GM18517 (cell line): ENCODE results near the gene TRAPPC6A.

ENCODE experiments used
- ATAC-seq: cut with Tn5 transposase; IDR thresholded peaks from one replicate; pipeline ENCODE4 v1.9.1; 2021; ENCODE audit warnings: mild to moderate bottlenecking, moderate library complexity; ENCODE audit not compliant: unreplicated experiment

TRAPPC6A gene

DNA sequence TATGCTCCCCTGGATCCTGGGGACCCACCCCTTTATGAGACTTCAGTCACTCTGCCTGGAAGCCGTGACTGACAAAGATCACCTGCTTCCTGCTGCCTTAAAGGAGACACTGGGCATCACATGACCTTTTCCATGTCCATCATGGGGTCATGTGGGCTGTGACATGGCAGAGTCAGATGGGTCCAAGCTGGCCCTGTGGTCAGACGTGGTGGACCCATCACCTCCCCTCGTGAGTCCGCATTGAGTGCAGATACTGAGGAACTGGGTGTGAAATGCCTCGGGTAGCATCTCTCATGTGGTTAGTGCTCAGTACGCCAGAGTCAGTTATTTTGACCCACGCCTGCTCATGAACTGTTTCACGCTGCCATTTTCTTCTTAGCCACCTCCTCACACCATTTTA, 44.4 kb downstream of the TRAPPC6A start:
- ATAC-seq, result no peak

- ATAC-seq, result no peak
Measured at GRCh38 chr19:45130888-45131615, 47.0 kb downstream of the TRAPPC6A start.

GRCh38 chr19:45130236-45130635, 47.8 kb downstream of the TRAPPC6A start:
- ATAC-seq, result no peak

- no peak for ATAC-seq
Measured at GRCh38 chr19:45128806-45129205, 49.2 kb downstream of the TRAPPC6A start.

DNA sequence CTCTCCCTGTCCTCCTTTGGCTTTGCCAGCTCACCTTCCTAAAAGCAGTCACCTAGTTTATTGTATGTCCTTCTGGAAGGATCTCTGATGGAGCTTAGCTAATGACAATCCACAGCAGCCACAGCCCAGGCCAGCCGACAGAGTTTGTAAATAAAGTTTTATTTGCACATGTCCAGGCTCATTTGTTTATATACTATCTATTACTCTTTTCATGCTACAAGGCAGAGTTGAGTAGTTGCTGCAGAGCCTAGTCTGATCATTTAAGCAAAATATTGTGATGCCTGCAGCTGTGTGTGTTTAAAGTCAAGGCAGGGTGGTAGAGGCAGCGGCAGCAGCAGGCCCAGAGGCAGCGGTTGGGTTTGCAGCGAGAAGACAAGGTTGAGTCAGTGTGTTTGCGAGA, 49.9 kb downstream of the TRAPPC6A start:
- no peak for ATAC-seq

GRCh38 chr19:45126654-45127053, 51.4 kb downstream of the TRAPPC6A start:
- ATAC-seq, result no peak

DNA sequence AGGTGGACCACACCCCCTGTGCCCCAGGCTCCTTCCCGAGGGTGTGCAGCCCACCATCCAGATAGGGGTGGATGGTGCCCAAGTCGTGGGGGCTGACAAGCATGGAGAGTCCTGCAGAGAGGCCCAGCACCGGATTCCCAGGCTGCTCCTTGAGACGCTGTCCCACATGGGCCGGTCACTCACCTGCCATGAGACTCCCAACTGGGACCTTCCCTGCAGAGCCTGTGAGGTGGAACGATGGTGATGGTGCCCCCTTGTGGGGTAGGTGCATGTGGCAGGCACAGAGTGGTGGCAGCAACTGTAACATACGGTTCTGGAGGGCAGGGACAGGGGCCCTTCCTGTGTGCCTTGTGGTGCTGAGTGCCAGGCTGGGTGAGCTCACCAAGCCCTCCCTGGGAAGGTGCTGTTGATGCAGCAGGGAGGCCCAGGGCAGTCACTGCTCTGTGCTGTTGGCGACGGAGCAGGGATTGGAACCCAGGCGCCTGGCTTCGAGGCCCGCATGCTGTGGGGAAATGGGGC, 52.0 kb downstream of the TRAPPC6A start:
- no peak for ATAC-seq

DNA sequence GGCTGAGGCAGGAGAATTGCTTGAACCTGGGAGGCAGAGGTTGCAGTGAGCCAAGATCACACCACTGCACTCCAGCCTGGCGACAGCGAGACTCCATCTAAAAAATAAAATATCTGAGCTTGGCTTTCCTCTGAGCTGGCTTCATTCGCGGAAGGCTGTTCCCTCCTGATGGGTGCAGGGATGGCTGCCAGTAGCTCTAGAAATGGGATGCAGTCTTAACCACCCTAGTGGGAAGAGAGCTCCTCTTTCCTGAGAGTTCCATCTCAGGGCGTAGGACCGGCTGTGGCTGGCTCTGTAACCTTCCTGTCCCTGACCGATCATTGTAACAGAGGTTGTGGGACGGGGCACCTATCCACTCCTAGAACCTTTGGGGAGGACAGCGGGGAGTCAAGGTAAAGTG, 52.7 kb downstream of the TRAPPC6A start:
- no peak for ATAC-seq

- ATAC-seq, result no peak
Measured at GRCh38 chr19:45124021-45124420, 54.0 kb downstream of the TRAPPC6A start.

- ATAC-seq, result no peak
Measured at GRCh38 chr19:45123440-45123850, 54.6 kb downstream of the TRAPPC6A start.

DNA sequence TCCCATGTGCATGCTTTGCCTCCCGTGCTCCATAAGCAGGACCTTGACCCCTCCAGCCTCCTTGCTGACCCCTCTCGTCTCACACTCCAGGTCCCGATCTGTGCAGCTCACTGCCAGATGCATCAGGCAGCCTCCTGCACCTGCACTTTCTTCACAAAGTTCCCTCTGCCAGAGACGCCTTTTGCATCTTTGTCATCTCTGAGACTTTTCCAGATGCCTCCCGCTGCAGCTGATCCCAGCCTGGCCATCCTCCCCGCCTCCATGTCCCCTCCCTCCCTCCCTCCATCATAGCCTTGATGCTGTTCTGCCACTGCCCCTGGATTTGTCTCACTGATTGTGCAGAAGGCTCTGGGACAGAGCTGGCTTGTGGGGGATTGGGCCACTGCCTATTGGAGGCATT, 55.2 kb downstream of the TRAPPC6A start:
- no peak for ATAC-seq

DNA sequence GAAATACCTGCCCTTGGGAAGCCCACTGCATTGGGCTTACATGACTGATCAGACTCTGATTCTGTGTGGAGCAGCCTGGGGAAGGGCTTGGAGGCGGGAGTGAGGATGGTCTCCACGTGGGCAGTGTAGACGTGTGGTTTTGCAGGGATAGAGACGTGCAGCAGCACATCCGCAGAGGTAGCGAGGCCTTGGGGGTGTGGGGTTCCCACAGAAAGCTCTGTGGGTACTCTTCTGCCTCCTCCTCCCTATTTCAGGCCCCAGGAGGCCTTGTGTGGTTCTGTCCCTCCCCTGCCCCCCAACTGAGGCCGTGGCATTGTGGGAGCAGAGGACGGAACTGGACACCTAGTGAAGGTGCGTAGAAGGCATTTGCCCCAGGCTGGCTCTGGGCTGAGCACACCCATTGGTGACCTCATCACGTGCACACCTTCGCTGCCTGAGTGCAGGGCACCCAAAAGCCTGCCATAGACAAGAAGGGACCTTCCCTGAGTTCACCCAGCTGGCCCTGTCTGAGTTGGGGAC, 56.2 kb downstream of the TRAPPC6A start:
- no peak for ATAC-seq

DNA sequence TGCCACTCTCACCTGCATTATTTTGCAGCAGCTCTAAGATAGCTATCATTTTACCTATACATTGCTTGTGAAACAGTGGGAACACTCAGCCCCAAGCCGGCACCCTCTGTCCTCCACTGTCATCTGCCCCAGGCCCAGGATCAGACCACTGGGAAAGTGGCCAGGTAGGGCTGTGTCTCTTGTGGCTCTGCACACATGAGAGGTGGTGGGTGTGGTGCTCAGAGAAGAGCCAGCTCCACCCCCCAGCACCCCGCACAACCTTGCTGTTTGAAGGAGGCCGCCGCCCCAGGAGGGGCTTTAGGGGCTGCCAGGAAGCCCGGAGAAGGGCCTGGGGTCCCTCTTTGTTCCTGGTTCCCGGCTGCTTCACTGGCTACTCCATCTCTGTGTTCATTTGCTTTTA, 58.5 kb downstream of the TRAPPC6A start:
- no peak for ATAC-seq

DNA sequence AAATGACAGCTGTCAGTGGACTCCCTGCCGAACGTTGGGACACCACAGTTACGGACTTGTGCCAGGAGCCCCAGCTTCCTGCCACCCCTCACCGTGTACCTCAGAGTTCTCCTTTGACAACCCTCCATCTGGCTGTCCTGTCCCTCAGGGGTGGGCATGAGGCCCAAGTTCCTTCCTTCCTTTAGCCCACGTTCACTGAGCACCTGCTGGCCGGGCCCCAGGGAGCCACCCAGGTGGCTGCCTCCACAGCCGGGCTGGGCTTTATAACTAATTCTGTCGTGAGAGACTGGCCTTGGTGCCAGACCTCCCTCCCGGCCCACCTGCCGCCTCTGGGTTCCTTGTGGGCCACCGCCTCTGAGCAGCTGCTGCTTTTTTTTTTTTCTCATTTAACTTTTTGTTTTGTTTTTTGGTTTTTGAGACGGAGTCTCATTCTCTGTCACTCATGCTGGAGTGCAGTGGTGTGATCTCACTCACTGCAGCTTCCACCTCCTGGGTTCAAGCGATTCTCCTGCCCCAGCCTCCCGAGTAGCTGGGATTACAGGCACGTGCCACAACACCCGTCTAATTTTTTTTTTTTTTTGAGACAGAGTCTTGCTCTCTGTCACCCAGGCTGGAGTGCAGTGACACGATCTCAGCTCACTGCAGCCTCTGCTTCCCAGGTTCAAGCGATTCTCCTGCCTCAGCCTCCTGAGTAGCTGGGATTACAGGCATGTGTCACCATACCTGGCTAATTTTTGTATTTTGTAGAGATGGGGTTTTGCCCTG, 59.3 kb downstream of the TRAPPC6A start:
- peak; percentile 37 for ATAC-seq

DNA sequence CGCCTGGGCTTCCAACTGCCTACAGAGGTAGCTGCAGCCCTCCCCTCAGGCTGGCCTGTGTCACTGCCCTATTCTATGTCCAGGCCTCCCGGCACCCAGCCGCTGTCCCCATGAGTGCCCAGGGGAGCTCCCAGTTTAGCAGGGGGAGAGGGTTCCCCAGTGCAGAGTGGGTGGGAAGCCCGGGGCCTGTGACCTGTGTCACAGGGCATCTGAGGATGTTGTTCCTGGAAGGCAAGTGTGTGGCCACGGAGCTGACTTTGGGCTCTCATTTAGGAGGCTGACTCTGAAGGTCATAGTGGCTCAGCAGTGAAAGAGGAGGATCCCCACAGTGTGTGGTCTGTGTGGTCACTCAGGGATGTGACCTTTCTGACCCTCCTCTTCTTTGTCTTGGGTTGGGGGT, 59.9 kb downstream of the TRAPPC6A start:
- ATAC-seq, result peak; percentile 12

GRCh38 chr19:45117671-45118070, 60.4 kb downstream of the TRAPPC6A start:
- no peak for ATAC-seq

GRCh38 chr19:45117167-45117594, 60.9 kb downstream of the TRAPPC6A start:
- no peak for ATAC-seq

DNA sequence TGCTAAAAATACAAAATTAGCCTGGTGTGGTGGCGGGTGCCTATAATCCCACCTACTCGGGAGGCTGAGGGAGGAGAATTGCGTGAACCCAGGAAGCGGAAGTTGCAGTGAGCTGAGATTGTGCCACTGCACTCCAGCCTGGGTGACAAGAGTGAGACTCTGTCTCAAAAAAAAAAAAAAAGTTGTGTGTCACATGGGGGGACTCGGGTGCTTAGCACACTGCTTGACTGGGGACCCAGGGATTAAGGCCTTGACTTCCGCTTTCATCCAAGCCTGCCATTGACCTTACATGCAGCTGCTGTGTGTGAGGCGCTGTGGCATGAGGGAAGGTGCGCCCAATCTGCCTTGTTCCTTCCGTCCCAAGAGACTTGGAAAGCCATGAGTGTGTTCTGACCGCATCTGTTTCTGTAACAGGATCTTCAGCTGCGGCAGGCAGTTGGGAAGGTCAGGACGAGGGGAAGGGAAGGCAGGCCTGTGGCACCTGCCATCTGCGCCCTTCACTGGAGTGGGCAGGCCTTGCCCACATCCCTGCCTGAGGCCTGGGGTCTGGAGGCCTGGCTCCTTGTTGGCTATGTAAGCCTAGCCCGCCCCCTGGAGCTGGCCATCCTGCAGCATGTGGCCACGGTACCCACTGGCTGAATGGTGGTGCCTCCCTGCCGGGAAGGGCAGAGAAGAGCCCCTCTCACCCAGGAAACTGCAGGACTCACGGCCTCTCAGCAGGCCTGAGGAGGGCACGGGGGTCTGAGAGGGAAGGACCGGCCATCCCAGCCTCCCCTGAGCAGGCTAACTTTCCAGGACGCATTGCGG, 62.0 kb downstream of the TRAPPC6A start:
- no peak for ATAC-seq

GRCh38 chr19:45114116-45114515, 63.9 kb downstream of the TRAPPC6A start:
- ATAC-seq, result no peak

DNA sequence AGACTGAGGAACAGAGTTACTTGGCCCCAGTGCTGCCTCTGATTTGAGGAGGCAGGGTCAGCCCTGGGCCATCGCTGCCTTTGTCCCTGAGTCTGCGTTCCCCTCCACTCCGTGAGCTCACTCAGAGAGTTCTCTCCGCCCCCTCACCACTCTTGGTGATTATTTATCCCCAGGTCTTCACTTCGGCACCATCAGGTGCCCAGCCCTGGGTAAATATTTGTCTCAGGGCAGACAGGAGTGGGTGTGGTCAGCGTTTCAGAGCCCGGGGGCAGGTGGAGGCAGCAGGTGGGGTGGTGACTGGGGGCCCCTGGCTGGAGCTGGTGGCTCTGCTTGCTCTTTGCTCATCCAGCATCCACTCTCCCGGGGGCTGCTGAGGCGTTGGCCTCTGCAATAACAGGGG, 64.4 kb downstream of the TRAPPC6A start:
- no peak for ATAC-seq
